Measurements from ENCODE around the gene ZBTB18.

- no peak for TF ChIP-seq POLR2A (IDR thresholded peaks at IDR 0.05; ENCODE audit: low read length)
- TF ChIP-seq GATA1 (IDR thresholded peaks at IDR 0.05; ENCODE audit: low read depth, low read length) = no peak
Observed at GRCh38 chr1:244054924-244055263, 3.8 kb downstream of the ZBTB18 start.
